GM19239 (cell line): ENCODE data around the gene MAP3K5.

Experiments
- DNase-seq: peaks from one replicate; pipeline ENCODE4 v3.0.0; 2011; ENCODE audit warnings: low spot score; ENCODE audit not compliant: insufficient read length
- FAIRE-seq: peaks from 2 replicates; lab custom pipeline; 2011; peaks lifted over from hg19 to GRCh38; lab: Jason Lieb, UNC

Gene MAP3K5

GRCh38 chr6:136659991-136660499 is 132.2 kb downstream of the MAP3K5 start:
- DNase-seq (no peak), FAIRE-seq (no peak)

- FAIRE-seq = no peak
- DNase-seq = no peak
Observed at GRCh38 chr6:136658711-136659110, 133.6 kb downstream of the MAP3K5 start.

GRCh38 chr6:136657666-136658065 is 134.6 kb downstream of the MAP3K5 start:
- FAIRE-seq = no peak
- DNase-seq = no peak

GRCh38 chr6:136656121-136656520 is 136.2 kb downstream of the MAP3K5 start:
- peak; percentile 53 for FAIRE-seq
- DNase-seq = no peak

- DNase-seq (no peak), FAIRE-seq (no peak)
Observed at GRCh38 chr6:136655239-136656014, 136.8 kb downstream of the MAP3K5 start.

- DNase-seq (no peak), FAIRE-seq (no peak)
Observed at GRCh38 chr6:136654086-136654485, 138.2 kb downstream of the MAP3K5 start.

GRCh38 chr6:136652656-136653055 is 139.6 kb downstream of the MAP3K5 start:
- FAIRE-seq (no peak), DNase-seq (no peak)

GRCh38 chr6:136651982-136652381 is 140.3 kb downstream of the MAP3K5 start:
- FAIRE-seq (no peak), DNase-seq (no peak)

- peak; percentile 91 for FAIRE-seq
Observed at GRCh38 chr6:136647363-136647852, 144.9 kb downstream of the MAP3K5 start.

GRCh38 chr6:136646377-136646776 is 145.9 kb downstream of the MAP3K5 start:
- FAIRE-seq (no peak), DNase-seq (no peak)

More at GRCh38 chr6:136647363-136647852, 144.9 kb downstream of the MAP3K5 start:
- DNase-seq = no peak

GRCh38 chr6:136644597-136644952 is 147.7 kb downstream of the MAP3K5 start:
- DNase-seq (no peak), FAIRE-seq (no peak)

- peak; percentile 80 for FAIRE-seq
- DNase-seq = peak; percentile 20
Observed at GRCh38 chr6:136643850-136644596, 148.3 kb downstream of the MAP3K5 start.

GRCh38 chr6:136641873-136642465 is 150.3 kb downstream of the MAP3K5 start:
- no peak for DNase-seq
- FAIRE-seq = no peak

- DNase-seq (no peak), FAIRE-seq (no peak)
Observed at GRCh38 chr6:136641166-136641565, 151.1 kb downstream of the MAP3K5 start.

- no peak for FAIRE-seq
- no peak for DNase-seq
Observed at GRCh38 chr6:136640132-136640915, 152.0 kb downstream of the MAP3K5 start.

GRCh38 chr6:136639702-136640101 is 152.6 kb downstream of the MAP3K5 start:
- DNase-seq (no peak), FAIRE-seq (no peak)

- DNase-seq = no peak
- no peak for FAIRE-seq
Observed at GRCh38 chr6:136635615-136636014, 156.7 kb downstream of the MAP3K5 start.

GRCh38 chr6:136633355-136633754 is 158.9 kb downstream of the MAP3K5 start:
- FAIRE-seq = no peak
- DNase-seq = no peak

GRCh38 chr6:136628996-136629395 is 163.3 kb downstream of the MAP3K5 start:
- no peak for FAIRE-seq

GRCh38 chr6:136627191-136627590 is 165.1 kb downstream of the MAP3K5 start:
- FAIRE-seq = no peak
- DNase-seq = no peak

More at GRCh38 chr6:136628996-136629395, 163.3 kb downstream of the MAP3K5 start:
- DNase-seq = no peak
